Stimulated activated CD4-positive, alpha-beta T cell treated with anti-CD3 and anti-CD28 coated beads, Interleukin-1b, Interleukin-23, amount 100 ng/mL, for 24 hours (primary cell): Measurements from ENCODE around the gene TRPM6.

Source experiments
- DNase-seq, 4 experiments: peaks; one replicate each; pipeline ENCODE4 v3.0.0-alpha.2; 2020; ENCODE audit warnings: low read depth in 4 of 4, low spot score in 1 of 4

TRPM6 gene

DNA sequence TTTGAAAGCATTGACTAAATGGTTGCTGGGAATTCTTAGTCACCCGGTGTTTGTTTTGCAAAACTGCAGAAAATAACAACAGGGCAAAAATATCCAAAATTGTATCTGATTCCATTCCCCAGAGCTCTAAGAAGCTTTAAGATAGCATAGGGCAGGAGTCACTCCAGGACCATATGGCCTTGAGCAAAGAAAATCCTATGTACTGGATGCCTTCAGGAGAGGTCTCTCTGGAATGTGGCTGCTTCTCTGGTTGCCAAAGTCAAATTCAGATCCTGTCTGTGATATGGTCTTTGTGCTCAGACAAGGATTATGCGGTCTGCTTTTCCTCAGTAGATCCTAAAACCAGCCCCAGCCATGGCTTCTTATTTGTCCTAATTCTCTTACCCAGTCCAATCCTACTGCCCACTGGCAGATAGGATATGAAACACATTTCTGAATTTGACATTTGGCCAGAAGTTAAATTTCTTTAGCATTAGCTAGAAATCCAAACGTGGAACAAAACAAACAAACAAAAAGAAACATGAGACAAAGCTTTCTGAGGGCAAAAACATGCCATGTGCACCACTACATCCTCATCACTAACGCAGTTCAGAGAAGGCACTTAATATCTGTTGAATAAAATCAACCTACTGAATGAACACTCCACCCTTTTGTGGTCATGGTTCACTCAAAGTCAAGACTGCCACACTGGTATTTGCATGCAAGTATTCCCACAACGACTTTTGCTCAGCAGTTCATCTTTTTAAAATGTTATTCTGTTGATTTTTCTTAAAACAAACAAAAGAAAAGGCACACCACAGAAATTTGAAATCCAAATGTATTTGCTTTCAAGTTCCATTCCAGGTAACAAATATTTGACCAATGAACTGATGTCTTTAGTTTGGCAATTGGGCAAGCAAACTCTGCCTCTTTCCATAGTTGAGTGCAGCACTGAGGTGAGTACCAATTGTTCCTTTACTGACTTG is 165.7 kb downstream of the TRPM6 start:
- no peak for DNase-seq

DNA sequence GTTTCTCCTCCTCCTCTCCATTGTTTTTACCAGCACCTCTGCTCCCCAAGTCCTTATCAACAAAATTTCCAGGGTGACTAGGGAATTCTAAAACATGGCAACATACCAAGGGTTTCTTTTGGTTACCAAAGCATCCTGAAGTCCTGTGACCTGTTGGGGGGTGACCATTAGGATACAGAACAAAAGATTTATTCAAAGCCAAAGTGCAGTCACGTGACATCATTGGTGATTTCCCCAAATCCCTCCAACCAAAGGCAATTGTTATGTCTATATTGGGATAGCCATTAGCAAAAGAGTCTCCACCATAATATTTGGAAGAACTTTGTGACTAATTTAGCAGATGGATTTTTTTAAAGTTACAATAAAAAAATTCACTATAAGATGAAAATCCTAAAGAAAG is 168.4 kb downstream of the TRPM6 start:
- DNase-seq, result no peak

DNA sequence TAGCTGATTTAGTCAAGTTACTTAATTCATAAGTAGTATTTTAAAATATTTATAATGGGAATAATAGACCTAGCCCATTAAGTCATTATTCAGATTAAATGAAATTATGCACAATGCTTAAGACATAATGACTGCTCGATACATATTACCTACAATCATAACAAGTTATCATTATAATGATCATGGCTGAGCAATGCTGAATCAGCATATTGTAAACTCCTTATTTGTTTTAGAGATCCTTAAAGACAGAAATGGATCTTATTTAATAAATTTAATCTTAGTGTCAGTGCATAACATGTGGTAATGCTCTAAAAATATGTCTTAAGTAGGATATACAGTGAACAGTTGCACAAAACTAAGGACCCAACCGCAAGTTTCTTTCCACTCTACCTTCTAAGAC is 169.0 kb downstream of the TRPM6 start:
- no peak for DNase-seq

DNA sequence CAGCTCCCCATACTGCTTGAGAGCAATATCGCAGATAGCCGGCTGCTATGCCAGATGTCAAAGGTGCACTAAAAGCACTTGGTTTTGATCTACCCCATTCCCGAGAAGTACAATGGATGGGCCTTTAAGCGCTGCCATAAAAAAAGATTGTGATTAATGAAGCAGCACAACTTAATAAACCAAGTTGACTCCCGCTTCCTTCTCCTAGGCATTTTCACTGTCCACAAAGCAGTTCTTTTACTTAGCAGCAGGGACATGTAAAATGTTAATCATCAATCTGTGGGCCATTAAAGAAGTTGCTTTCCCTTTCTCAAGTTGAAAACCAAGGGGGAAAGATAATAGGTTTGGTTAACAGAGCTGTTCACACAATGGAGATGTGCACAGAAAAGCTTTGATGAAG is 176.4 kb downstream of the TRPM6 start:
- no peak for DNase-seq

- DNase-seq, result no peak
These were observed 190.2 kb downstream of the TRPM6 start for GRCh38 chr9:74697535-74697934.

DNA sequence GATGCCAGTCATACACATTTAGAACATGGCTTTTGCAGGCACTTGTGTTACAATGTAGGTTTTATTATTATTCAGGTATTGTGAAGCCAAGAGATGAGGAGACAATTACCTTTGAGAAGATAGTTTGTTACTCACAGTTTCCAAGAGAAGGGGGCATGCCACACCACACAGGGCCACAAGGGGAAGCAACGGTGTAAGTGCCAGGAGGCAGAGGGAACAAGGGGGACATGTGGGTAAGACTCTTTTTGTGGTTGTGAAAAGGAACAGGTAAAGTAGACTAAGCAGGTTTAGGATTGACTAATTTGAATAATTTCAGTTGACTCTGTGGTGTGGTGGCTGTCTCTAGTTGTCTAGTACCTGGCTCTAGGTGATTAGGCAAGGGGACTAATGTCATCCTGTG is 191.2 kb downstream of the TRPM6 start:
- DNase-seq, result no peak

DNA sequence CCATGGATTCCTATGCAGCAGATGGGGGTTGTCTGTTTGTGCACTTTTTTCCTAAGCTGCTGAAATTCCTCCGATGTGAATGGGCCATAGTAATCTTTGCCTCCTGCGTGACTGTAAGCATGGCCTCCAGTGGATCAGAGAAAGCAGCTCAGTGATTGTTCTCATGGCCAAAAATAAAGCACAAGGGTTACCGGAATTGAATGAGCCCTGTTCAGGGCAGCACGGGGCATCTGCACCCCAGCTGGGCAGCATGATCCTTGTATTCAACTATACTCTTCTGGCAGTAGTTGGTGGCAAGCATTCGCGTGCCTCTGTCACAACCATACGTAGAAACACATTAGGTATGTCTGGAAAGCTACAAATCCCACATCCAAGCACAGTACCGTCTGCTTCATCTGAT is 196.7 kb downstream of the TRPM6 start:
- no peak for DNase-seq

GRCh38 chr9:74683322-74683721 is 204.4 kb downstream of the TRPM6 start:
- no peak for DNase-seq

DNA sequence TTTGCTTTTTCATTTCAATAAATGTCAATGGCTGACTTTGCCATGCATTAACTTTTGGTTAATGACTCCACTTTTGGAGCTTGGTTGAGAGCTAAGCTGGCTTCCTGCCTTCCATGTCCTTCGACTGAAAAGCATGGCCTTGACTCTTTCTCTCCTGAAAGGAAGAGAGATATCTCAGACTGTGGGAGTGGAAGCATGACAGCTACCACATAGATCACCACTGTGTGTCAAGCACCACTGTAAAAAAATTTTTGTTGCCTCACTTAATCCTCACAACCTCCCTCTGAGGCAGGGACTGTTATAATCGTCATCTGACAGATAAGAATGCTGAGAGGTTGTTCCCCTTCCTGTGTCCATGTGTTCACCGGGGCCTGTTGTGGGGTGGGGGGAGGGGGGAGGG is 205.8 kb downstream of the TRPM6 start:
- no peak for DNase-seq

- no peak for DNase-seq
These were observed 213.6 kb downstream of the TRPM6 start for GRCh38 chr9:74674077-74674476.
